SIG-M5 (cell line): Measurements from ENCODE around the gene ARHGEF17.

ENCODE experiments used
- DNase-seq: peaks from one replicate; lab custom pipeline; 2025; lab: John Stamatoyannopoulos, UW

The ARHGEF17 gene

GRCh38 chr11:73406619-73407018, 98.5 kb downstream of the ARHGEF17 start:
- no peak for DNase-seq

- no peak for DNase-seq
Observed at GRCh38 chr11:73409431-73409830, 101.4 kb downstream of the ARHGEF17 start.

- no peak for DNase-seq
Observed at GRCh38 chr11:73410627-73411026, 102.6 kb downstream of the ARHGEF17 start.

GRCh38 chr11:73411031-73411430, 103.0 kb downstream of the ARHGEF17 start:
- no peak for DNase-seq

DNA sequence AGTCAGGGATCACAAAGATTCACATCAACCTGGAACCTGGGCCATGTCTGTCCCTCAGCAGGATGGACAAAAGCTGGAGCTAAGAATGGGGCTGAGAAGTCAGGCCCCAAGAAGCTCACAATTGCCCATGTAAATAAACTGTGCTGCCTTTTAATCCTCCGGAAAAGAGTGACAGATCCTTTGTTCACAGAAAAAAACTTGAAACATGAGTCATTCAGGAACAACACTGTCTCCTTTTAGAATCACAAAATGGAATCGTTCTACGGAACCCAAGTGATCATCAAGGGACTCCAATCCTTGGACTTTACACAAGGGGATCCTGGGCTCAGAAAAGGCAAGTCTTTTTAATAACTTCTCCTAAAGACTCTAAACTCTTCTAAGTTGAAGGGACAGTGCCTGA, 104.2 kb downstream of the ARHGEF17 start:
- DNase-seq, result no peak

DNA sequence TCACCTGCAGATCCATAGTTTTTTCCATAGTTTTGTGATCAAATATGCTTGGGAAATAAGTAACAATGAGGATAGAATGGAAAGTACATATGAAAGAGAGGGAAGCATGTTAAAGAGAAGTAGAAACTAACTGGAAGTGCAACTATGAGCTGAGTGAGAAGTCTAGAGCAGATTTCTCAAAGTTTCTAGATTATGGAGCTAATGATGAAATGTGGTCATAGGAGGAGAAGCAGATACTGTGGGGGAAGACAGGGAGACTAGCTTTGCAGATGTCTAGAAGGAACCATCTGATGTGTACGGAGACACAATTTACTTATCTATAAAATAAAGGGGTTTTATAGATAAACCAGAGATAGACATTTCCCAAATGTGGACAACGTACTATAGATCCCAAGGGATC, 105.2 kb downstream of the ARHGEF17 start:
- peak; percentile 9 for DNase-seq

- no peak for DNase-seq
Observed at GRCh38 chr11:73414977-73415651, 107.0 kb downstream of the ARHGEF17 start.

DNA sequence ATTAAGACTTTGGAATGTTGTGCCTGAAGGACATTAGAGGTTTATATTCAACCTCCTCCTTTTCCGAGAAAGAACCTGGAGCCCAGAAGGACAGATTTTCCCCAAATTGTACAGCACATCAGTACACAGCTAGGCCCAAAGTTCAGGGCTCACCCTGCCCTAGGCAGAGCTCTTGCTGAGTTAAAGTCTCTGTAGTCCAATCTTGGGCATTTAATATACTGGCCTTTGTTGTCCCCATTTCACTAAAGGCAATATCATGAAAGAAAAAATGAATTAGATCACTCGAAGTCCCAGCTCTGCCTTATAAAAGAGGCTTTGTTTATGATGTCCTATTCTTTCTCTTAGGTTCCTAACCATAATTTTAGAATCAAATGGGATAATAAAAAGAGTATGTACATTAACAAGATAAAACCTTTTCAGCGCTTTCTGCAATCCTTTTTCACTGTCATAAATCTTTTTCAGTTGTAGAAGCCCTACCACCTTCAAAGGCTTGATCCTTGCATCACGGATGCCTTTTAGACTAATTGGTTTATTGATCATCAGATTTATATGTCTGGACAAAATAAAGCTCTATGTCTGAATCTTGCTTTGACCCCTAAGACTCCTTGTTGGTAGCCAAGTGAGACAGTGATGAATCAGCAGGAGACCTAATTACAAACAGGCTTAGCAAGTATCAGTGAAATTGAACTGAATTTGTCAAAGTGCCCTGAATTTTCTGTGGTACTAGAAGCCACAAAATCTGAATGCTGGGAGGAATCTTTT, 108.0 kb downstream of the ARHGEF17 start:
- DNase-seq, result no peak

GRCh38 chr11:73416786-73417185, 108.7 kb downstream of the ARHGEF17 start:
- DNase-seq, result no peak
